Psoas muscle (tissue), 8 donors: ENCODE data around the gene YWHAG. TPM values are rescaled to one million over a fixed set of nuclear protein-coding genes. Genes with fewer than 3 reads are reported as not detected.

ENCODE experiments used
- ATAC-seq, 4 donors: fragments of 200-7000 bp; cut with Tn5 transposase; one replicate each; pipeline ENCODE4 v1.9.1; 2020; ENCODE audit warnings: moderate library complexity in 3 of 4, mild to moderate bottlenecking in 2 of 4
- DNase-seq, 2 donors: peaks; one replicate each; pipeline ENCODE4 v3.0.0-alpha.2; 2020
- H3K27ac ChIP-seq: fragments of 200-600 bp; one replicate; pipeline ENCODE4 v1.8.0; 2022
- H3K27me3 ChIP-seq, 3 donors: fragments of 200-600 bp in 1 of 3; one replicate each; pipeline versions ENCODE4 v1.6.1 to v1.8.0; 2013 to 2022; ENCODE audit warnings: low read length in 2 of 3, mild to moderate bottlenecking in 2 of 3, moderate library complexity in 1 of 3; ENCODE audit not compliant: insufficient read depth in 3 of 3
- H3K36me3 ChIP-seq, 2 donors: fragments of 200-600 bp in 1 of 2; one replicate each; pipeline versions ENCODE4 v1.6.1 to v1.8.0; 2013 to 2022; ENCODE audit warnings: low read depth in 1 of 2, mild to moderate bottlenecking in 1 of 2, moderate library complexity in 1 of 2; ENCODE audit not compliant: insufficient read depth in 1 of 2
- H3K4me1 ChIP-seq: fragments of 200-600 bp; one replicate; pipeline ENCODE4 v1.8.0; 2022
- H3K4me3 ChIP-seq: fragments of 200-600 bp; one replicate; pipeline ENCODE4 v1.8.0; 2022; ENCODE audit warnings: mild to moderate bottlenecking
- H3K9me3 ChIP-seq: fragments of 200-600 bp; one replicate; pipeline ENCODE4 v1.8.0; 2022
- CTCF ChIP-seq: fragments of 200-600 bp; IDR thresholded peaks from one replicate; pipeline ENCODE4 v1.8.0; 2022; ENCODE audit warnings: antibody characterized with exemption
- WGBS, 3 donors: extraction: QIAGEN DNeasy Blood & Tissue Kit; methylation state at CpG; one replicate each; pipeline versions ENCODE4 v1.1.6 to v1.1.7; 2013; 5-methylcytosine and 5-hydroxymethylcytosine counted together
- intact Hi-C, 2 donors: fragments of 100-400 bp; cut with DNase I; formaldehyde crosslinking; loops; one replicate each; pipeline versions ENCODE4 v1.11.0 to v1.14.2; 2022
- long read RNA-seq, 2 donors: library from polyadenylated mRNA; unstranded; transcript quantifications; one replicate each; pipeline ENCODE4 v2.0.0, GENCODE V29; 2021
- polyA plus RNA-seq, 3 donors: library from polyadenylated mRNA; stranded (reverse); fragments of 200-250 nt; gene quantifications; one replicate each; pipeline ENCODE4 v1.2.3, GENCODE V29; 2013
- total RNA-seq, 4 donors: library from RNA; stranded (reverse); fragmentation: NEBNext Ultra II Directional in 2 of 4; extraction: Animal tissue kit (Norgen Biotek cat#: 25700) in 2 of 4; gene quantifications; one replicate each; pipeline versions ENCODE4 v1.2.1 to v1.2.4, GENCODE V29; 2021 to 2023
- donor health status: healthy with polysubstance abuse.
- donor health status: DM: no; HTN: no; CAD: no; lungs with moderate emphysema.
- donor health status: Bipolar disorder and iron deficiency.
- donor health status: healthy.
- donor health status: DM: yes; HTN: yes; CAD: no.
- donor health status: DM: no; HTN: no; CAD: no.
- donor health status: DM: no; HTN: no; CAD: no.
- donor health status: DM: yes; HTN: yes; CAD: no.

Gene YWHAG
- total RNA-seq (100 to 1,000 TPM; 342 to 421 (median 401) TPM), polyA plus RNA-seq (100 to 1,000 TPM; 204 to 523 (median 213) TPM)
- long read RNA-seq, donor 1, partial matches to known transcripts: 0 of 23 reads
- long read RNA-seq, donor 1, other reads (novel, unspliced or antisense): 20 of 23 reads
- long read RNA-seq, donor 2, transcript YWHAG-201 (2 exons, 3,750 nt): major isoform, 23 of 68 reads
- long read RNA-seq, donor 2, partial matches to known transcripts: 0 of 68 reads
- long read RNA-seq, donor 2, other reads (novel, unspliced or antisense): 45 of 68 reads

GRCh38 chr7:76358481-76359110 is at the start of gene YWHAG:
Gene YWHAG (minus strand): TSS chr7:76358991. CDS start chr7:76358808, 183 bp downstream.
- Histone ChIP-seq H3K27me3 (no peaks in the 10 kb centered on the region), H3K27ac (peak within 1 kb of the TSS; percentile 100), H3K4me1 (peaks cover 38% of the 10 kb centered on the region), H3K4me3 (peak within 1 kb of the TSS; percentile 99), H3K36me3 (peaks cover 2 to 11% of the 10 kb centered on the region in 2 donors), H3K9me3 (no peaks in the 10 kb centered on the region)
- ATAC-seq (peak; percentile 90 to 93 (median 91)), DNase-seq (peak; percentile 90 to 96)
- intact Hi-C loops: loop anchor here (2.0 kb wide), 2 partner anchors 40 to 180 kb away; no protein-coding TSS in a partner anchor
- TF ChIP-seq CTCF: no peak
- 0 to 1% (median 1%) methylated on average over 33 to 79 of the region's 80 CpGs for WGBS, 3 donors

GRCh38 chr7:76408121-76408560 is 49.4 kb upstream of the YWHAG start:
- H3K9me3 ChIP-seq: no peaks in the 10 kb centered on the region
- no peaks in the 10 kb centered on the region for H3K27me3 ChIP-seq
- ATAC-seq (no peak), DNase-seq (no peak)
- no peak for TF ChIP-seq CTCF
- H3K4me3 ChIP-seq: no peak overlapping the region
- intact Hi-C loops: no loop called here
- H3K4me1 ChIP-seq: no peaks in the 10 kb centered on the region
- no peaks in the 10 kb centered on the region for H3K36me3 ChIP-seq
- H3K27ac ChIP-seq: no peak overlapping the region

- 65 to 91% (median 79%) methylated on average over 4 of the region's 4 CpGs for WGBS, 3 donors
Measured at GRCh38 chr7:76407718-76408117, 48.9 kb upstream of the YWHAG start.

GRCh38 chr7:76405738-76406137 is 46.9 kb upstream of the YWHAG start:
- H3K36me3 ChIP-seq: no peaks in the 10 kb centered on the region
- no peak for DNase-seq
- H3K4me1 ChIP-seq: no peaks in the 10 kb centered on the region
- no peaks in the 10 kb centered on the region for H3K9me3 ChIP-seq
- no peak overlapping the region for H3K27ac ChIP-seq
- WGBS, 3 donors: 83 to 87% (median 85%) methylated on average over 9 of the region's 9 CpGs
- intact Hi-C loops: no loop called here
- TF ChIP-seq CTCF: no peak
- H3K4me3 ChIP-seq: no peak overlapping the region
- no peaks in the 10 kb centered on the region for H3K27me3 ChIP-seq
- ATAC-seq: no peak

More at GRCh38 chr7:76407718-76408117, 48.9 kb upstream of the YWHAG start:
- no peak overlapping the region for H3K4me3 ChIP-seq
- DNase-seq: no peak
- intact Hi-C loops: no loop called here
- H3K9me3 ChIP-seq: no peaks in the 10 kb centered on the region
- no peak overlapping the region for H3K27ac ChIP-seq
- TF ChIP-seq CTCF: no peak
- no peaks in the 10 kb centered on the region for H3K36me3 ChIP-seq
- no peaks in the 10 kb centered on the region for H3K4me1 ChIP-seq
- no peaks in the 10 kb centered on the region for H3K27me3 ChIP-seq
- no peak for ATAC-seq
